Measurements from ENCODE around the gene SLC20A1.
A peak's percentile ranks its signal among the peaks of the same experiment; 100 is the strongest.
"Not testable (repeated sequence)": the region's sequence is repeated elsewhere in the genome, so short reads cannot be mapped to it uniquely, and the experiment has no call there.

The SLC20A1 gene

DNA sequence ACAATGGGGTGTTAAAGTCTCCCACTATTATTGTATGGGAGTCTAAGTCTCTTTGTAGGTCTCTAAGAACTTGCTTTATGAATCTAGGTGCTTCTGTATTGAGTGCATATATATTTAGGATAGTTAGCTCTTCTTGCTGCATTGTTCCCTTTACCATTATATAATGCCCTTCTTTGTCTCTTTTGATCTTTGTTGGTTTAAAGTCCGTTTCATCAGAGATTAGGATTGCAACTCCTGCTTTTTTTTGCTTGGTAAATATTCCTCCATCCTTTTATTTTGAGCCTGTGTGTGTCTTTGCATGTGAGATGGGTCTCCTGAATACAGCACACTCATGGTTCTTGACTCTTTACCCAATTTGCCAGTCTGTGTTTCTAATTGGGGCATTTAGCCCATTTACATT, 33.5 kb upstream of the SLC20A1 start:
- H2BK120ac ChIP-seq (ENCODE audit: low read depth, low read length); H3K79me1 ChIP-seq (ENCODE audit: low read depth, low read length); H2BK12ac ChIP-seq (ENCODE audit: low read length); H2BK15ac ChIP-seq (ENCODE audit: low read length); H3K9ac ChIP-seq (ENCODE audit: low read depth, low read length, poor library complexity); H2AK5ac ChIP-seq (ENCODE audit: low read depth, low read length); H3K27me3 ChIP-seq (ENCODE audit: control insufficient read depth in 3 of 3, insufficient read depth in 3 of 3, low read depth in 1 of 3, low read length in 3 of 3); H3K14ac ChIP-seq (ENCODE audit: low read length); H3K4me3 ChIP-seq (ENCODE audit: low read length in 2 of 2); H4K91ac ChIP-seq (ENCODE audit: low read depth, low read length, poor library complexity); H4K8ac ChIP-seq (ENCODE audit: low read depth, low read length); H3K4me1 ChIP-seq (ENCODE audit: control insufficient read depth in 2 of 2, insufficient read depth in 1 of 2, low read depth in 1 of 2, low read length in 2 of 2); H3K4me2 ChIP-seq (ENCODE audit: insufficient read depth, low read length, poor library complexity, severe bottlenecking); H3K4ac ChIP-seq (ENCODE audit: low read length); DNase-seq (ENCODE audit: low spot score); H3K9me3 ChIP-seq (replicated peaks in 1 of 2; ENCODE audit: control insufficient read depth in 2 of 2, insufficient read depth in 1 of 2, low read depth in 1 of 2, low read length in 2 of 2); H3K23ac ChIP-seq (ENCODE audit: low read depth, low read length, poor library complexity); H2BK5ac ChIP-seq (ENCODE audit: low read length); H3K36me3 ChIP-seq (replicated peaks in 1 of 2; ENCODE audit: control insufficient read depth in 2 of 2, insufficient read depth in 2 of 2, low read length in 2 of 2); H3K27ac ChIP-seq (replicated peaks; ENCODE audit: low read length); H3K18ac ChIP-seq (ENCODE audit: low read length); H2AFZ ChIP-seq (ENCODE audit: low read length): not testable (repeated sequence)
- WGBS, 2 donors (ENCODE audit: extremely low coverage in 2 of 2, insufficient read length in 2 of 2, insufficient replicate concordance in 1 of 2) = no CpG with 5 or more reads among the region's 1 CpG

DNA sequence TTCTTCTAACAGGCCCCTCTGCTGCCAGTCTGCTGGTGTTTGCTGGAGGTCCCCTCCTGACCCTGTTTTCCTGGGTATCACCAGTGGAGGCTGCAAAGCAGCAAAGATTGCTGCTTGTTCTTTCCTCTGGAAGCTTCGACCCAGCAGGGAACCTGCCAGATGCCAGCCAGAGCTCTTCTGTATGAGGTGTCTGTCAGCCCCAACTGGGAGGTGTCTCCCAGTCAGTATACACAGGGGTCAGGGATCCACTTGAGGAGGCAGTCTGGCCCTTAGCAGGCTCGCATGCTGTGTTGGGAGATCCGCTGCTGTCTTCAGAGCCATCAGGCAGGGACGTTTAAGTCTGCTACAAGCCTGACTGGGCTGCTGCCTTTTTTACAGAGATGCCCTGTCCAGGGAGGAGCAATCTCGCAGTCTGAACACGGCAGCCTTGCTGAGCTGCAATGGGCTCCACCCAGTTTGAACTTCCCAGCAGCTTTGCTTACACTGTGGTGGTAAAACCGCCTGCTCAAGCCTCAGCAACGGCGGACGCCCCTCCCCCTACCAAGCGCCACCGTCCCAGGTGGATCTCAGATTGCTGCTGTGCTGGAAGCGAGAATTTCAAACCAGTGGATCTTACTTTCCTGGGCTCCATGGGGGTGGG, 31.4 kb upstream of the SLC20A1 start:
- H2AFZ ChIP-seq (ENCODE audit: low read length) = no peak overlapping the region
- WGBS, 2 donors (ENCODE audit: extremely low coverage in 2 of 2, insufficient read length in 2 of 2, insufficient replicate concordance in 1 of 2) = no CpG with 5 or more reads among the region's 13 CpGs
- H3K27ac ChIP-seq (replicated peaks; ENCODE audit: low read length) = no peak overlapping the region
- no peak overlapping the region for H2BK12ac ChIP-seq (ENCODE audit: low read length)
- H3K4ac ChIP-seq (ENCODE audit: low read length) = no peak overlapping the region
- peak overlapping the region; percentile 44 for H3K18ac ChIP-seq (ENCODE audit: low read length)
- H4K8ac ChIP-seq (ENCODE audit: low read depth, low read length) = no peak overlapping the region
- no peaks in the 10 kb centered on the region for H3K9me3 ChIP-seq (replicated peaks in 1 of 2; ENCODE audit: control insufficient read depth in 2 of 2, insufficient read depth in 1 of 2, low read depth in 1 of 2, low read length in 2 of 2)
- no peak overlapping the region for H4K91ac ChIP-seq (ENCODE audit: low read depth, low read length, poor library complexity)
- H3K4me3 ChIP-seq (ENCODE audit: low read length in 2 of 2) = no peak overlapping the region
- no peak overlapping the region for H3K23ac ChIP-seq (ENCODE audit: low read depth, low read length, poor library complexity)
- no peak overlapping the region for H2BK120ac ChIP-seq (ENCODE audit: low read depth, low read length)
- H3K4me2 ChIP-seq (ENCODE audit: insufficient read depth, low read length, poor library complexity, severe bottlenecking) = no peak overlapping the region
- no peaks in the 10 kb centered on the region for H3K79me1 ChIP-seq (ENCODE audit: low read depth, low read length)
- H3K4me1 ChIP-seq (ENCODE audit: control insufficient read depth in 2 of 2, insufficient read depth in 1 of 2, low read depth in 1 of 2, low read length in 2 of 2) = peaks cover 0 to 6% of the 10 kb centered on the region in 2 donors
- H2BK5ac ChIP-seq (ENCODE audit: low read length) = no peak overlapping the region
- H3K27me3 ChIP-seq (ENCODE audit: control insufficient read depth in 3 of 3, insufficient read depth in 3 of 3, low read depth in 1 of 3, low read length in 3 of 3) = no peaks in the 10 kb centered on the region
- DNase-seq (ENCODE audit: low spot score) = no peak
- H3K36me3 ChIP-seq (replicated peaks in 1 of 2; ENCODE audit: control insufficient read depth in 2 of 2, insufficient read depth in 2 of 2, low read length in 2 of 2) = no peaks in the 10 kb centered on the region
- H3K9ac ChIP-seq (ENCODE audit: low read depth, low read length, poor library complexity) = no peak overlapping the region
- H3K14ac ChIP-seq (ENCODE audit: low read length) = no peak overlapping the region
- no peak overlapping the region for H2AK5ac ChIP-seq (ENCODE audit: low read depth, low read length)
- H2BK15ac ChIP-seq (ENCODE audit: low read length) = no peak overlapping the region

DNA sequence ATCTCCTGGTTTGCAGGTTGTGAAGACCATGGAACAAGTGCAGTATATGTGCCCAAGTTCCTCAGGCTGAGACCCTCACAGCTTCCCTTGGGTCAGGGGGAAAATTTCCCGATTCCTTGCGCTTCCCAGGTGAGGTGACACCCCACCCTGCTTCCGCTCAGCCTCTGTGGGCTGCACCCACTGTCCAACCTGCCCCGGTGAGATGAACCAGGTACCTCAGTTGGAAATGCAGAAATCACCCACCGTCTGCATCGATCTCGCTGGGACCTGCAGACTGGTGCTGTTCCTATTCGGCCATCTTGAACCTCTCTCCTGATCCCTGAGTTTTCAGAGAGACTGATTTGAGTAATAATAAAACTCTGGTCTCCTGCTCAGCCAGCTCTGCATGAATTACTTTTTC, 30.7 kb upstream of the SLC20A1 start:
- H3K27me3 ChIP-seq (ENCODE audit: control insufficient read depth in 3 of 3, insufficient read depth in 3 of 3, low read depth in 1 of 3, low read length in 3 of 3) = no peaks in the 10 kb centered on the region
- H3K4me3 ChIP-seq (ENCODE audit: low read length in 2 of 2) = no peak overlapping the region
- peaks cover 0 to 6% of the 10 kb centered on the region in 2 donors for H3K4me1 ChIP-seq (ENCODE audit: control insufficient read depth in 2 of 2, insufficient read depth in 1 of 2, low read depth in 1 of 2, low read length in 2 of 2)
- no peak overlapping the region for H3K4ac ChIP-seq (ENCODE audit: low read length)
- no peak overlapping the region for H3K14ac ChIP-seq (ENCODE audit: low read length)
- no peaks in the 10 kb centered on the region for H3K9me3 ChIP-seq (replicated peaks in 1 of 2; ENCODE audit: control insufficient read depth in 2 of 2, insufficient read depth in 1 of 2, low read depth in 1 of 2, low read length in 2 of 2)
- no peak overlapping the region for H2AK5ac ChIP-seq (ENCODE audit: low read depth, low read length)
- WGBS, 2 donors (ENCODE audit: extremely low coverage in 2 of 2, insufficient read length in 2 of 2, insufficient replicate concordance in 1 of 2) = no CpG with 5 or more reads among the region's 8 CpGs
- no peak overlapping the region for H4K91ac ChIP-seq (ENCODE audit: low read depth, low read length, poor library complexity)
- H3K79me1 ChIP-seq (ENCODE audit: low read depth, low read length) = no peaks in the 10 kb centered on the region
- H2BK5ac ChIP-seq (ENCODE audit: low read length) = no peak overlapping the region
- DNase-seq (ENCODE audit: low spot score) = no peak
- H2BK120ac ChIP-seq (ENCODE audit: low read depth, low read length) = no peak overlapping the region
- no peak overlapping the region for H3K18ac ChIP-seq (ENCODE audit: low read length)
- H2BK12ac ChIP-seq (ENCODE audit: low read length) = no peak overlapping the region
- H2AFZ ChIP-seq (ENCODE audit: low read length) = no peak overlapping the region
- H3K36me3 ChIP-seq (replicated peaks in 1 of 2; ENCODE audit: control insufficient read depth in 2 of 2, insufficient read depth in 2 of 2, low read length in 2 of 2) = no peaks in the 10 kb centered on the region
- H4K8ac ChIP-seq (ENCODE audit: low read depth, low read length) = no peak overlapping the region
- H3K23ac ChIP-seq (ENCODE audit: low read depth, low read length, poor library complexity) = no peak overlapping the region
- no peak overlapping the region for H2BK15ac ChIP-seq (ENCODE audit: low read length)
- H3K27ac ChIP-seq (replicated peaks; ENCODE audit: low read length) = no peak overlapping the region
- H3K9ac ChIP-seq (ENCODE audit: low read depth, low read length, poor library complexity) = no peak overlapping the region
- H3K4me2 ChIP-seq (ENCODE audit: insufficient read depth, low read length, poor library complexity, severe bottlenecking) = no peak overlapping the region

DNA sequence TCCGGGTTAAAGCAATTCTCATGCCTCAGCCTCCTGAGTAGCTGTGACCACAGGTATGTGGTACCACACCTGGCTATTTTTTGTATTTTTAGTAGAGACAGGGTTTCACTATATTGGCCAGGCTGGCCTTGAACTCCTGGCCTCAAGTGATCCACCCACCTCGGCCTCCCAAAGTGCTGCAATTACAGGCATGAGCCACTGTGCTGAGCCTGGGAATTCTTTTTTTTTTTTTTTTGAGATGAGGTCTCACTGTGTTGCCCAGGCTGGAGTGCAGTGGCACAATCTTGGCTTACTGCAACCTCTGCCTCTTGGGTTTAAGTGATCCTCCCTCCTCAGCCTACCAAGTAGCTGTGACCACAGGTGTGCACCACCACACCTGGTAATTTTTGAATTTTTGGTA, 29.9 kb upstream of the SLC20A1 start:
- H2AK5ac ChIP-seq (ENCODE audit: low read depth, low read length); H3K18ac ChIP-seq (ENCODE audit: low read length); DNase-seq (ENCODE audit: low spot score); H3K23ac ChIP-seq (ENCODE audit: low read depth, low read length, poor library complexity); H3K9me3 ChIP-seq (replicated peaks in 1 of 2; ENCODE audit: control insufficient read depth in 2 of 2, insufficient read depth in 1 of 2, low read depth in 1 of 2, low read length in 2 of 2); H3K4me1 ChIP-seq (ENCODE audit: control insufficient read depth in 2 of 2, insufficient read depth in 1 of 2, low read depth in 1 of 2, low read length in 2 of 2); H3K79me1 ChIP-seq (ENCODE audit: low read depth, low read length); H2AFZ ChIP-seq (ENCODE audit: low read length); H2BK120ac ChIP-seq (ENCODE audit: low read depth, low read length); H3K27ac ChIP-seq (replicated peaks; ENCODE audit: low read length); H2BK5ac ChIP-seq (ENCODE audit: low read length); H2BK12ac ChIP-seq (ENCODE audit: low read length); H3K4me2 ChIP-seq (ENCODE audit: insufficient read depth, low read length, poor library complexity, severe bottlenecking); H4K91ac ChIP-seq (ENCODE audit: low read depth, low read length, poor library complexity); H3K36me3 ChIP-seq (replicated peaks in 1 of 2; ENCODE audit: control insufficient read depth in 2 of 2, insufficient read depth in 2 of 2, low read length in 2 of 2); H3K14ac ChIP-seq (ENCODE audit: low read length); H2BK15ac ChIP-seq (ENCODE audit: low read length); H3K9ac ChIP-seq (ENCODE audit: low read depth, low read length, poor library complexity); H3K4me3 ChIP-seq (ENCODE audit: low read length in 2 of 2); H4K8ac ChIP-seq (ENCODE audit: low read depth, low read length); H3K4ac ChIP-seq (ENCODE audit: low read length); H3K27me3 ChIP-seq (ENCODE audit: control insufficient read depth in 3 of 3, insufficient read depth in 3 of 3, low read depth in 1 of 3, low read length in 3 of 3): not testable (repeated sequence)
- WGBS, 2 donors (ENCODE audit: extremely low coverage in 2 of 2, insufficient read length in 2 of 2, insufficient replicate concordance in 1 of 2) = no CpG with 5 or more reads among the region's 2 CpGs

Data from neuronal stem cell (in vitro differentiated cells).